ENCODE data around the gene NFIB. TPM values are rescaled to one million over a fixed set of nuclear protein-coding genes. Genes with fewer than 3 reads are reported as not detected.

The NFIB gene
- total and polyA plus RNA-seq, 10 of the 15 experiments (the other 5 are each of a cell fraction or from before 2014, with no cell fraction given) = under 0.01 to 0.19 (median 0.05) TPM; not detected in 3

DNA sequence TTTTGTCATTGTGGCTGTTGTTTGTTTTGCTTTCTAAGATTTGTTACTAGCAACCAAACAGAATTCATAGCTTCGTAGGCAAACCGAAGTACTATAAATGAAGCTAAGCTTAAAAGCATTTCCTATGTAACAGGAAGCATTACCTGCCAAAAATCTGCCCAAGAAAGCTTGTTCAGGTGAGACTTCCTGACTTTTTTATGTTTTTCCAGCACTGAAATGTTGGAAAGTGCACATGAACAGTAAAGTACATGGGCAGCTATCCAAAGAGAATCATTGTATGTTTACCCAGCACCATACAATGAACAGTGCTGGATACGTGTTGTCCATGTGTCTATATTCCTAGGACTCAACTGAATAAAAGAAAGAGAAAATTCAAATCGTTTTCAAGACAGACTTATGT lies 247.1 kb downstream of the NFIB start:
- Histone ChIP-seq H3K79me2 (ENCODE audit: control insufficient read depth, insufficient read depth, low read length) (no peaks in the 10 kb centered on the region), H3K4me1 (ENCODE audit: control insufficient read depth, insufficient read depth, low read length) (no peaks in the 10 kb centered on the region), H4K20me1 (ENCODE audit: control insufficient read depth, insufficient read depth) (no peaks in the 10 kb centered on the region), H3K27me3 (replicated peaks in 1 of 2; ENCODE audit: control insufficient read depth in 2 of 2, insufficient read depth in 2 of 2, low read length in 1 of 2) (no peaks in the 10 kb centered on the region), H3K4me3 (no peak overlapping the region), H3K27ac (ENCODE audit: control insufficient read depth, insufficient read depth) (no peak overlapping the region), H3K9ac (ENCODE audit: control insufficient read depth, insufficient read depth, low read length) (no peak overlapping the region), H3K9me3 (replicated peaks; ENCODE audit: control insufficient read depth, insufficient read depth, low read length) (no peaks in the 10 kb centered on the region), H2AFZ (ENCODE audit: control insufficient read depth, low read depth, low read length) (no peak overlapping the region), H3K36me3 (ENCODE audit: control insufficient read depth in 2 of 2, insufficient read depth in 2 of 2, low read length in 1 of 2) (no peaks in the 10 kb centered on the region), H3K4me2 (ENCODE audit: control insufficient read depth, insufficient read depth) (no peak overlapping the region)
- ChIA-PET SMC1A (ENCODE audit: uncharacterized antibody, unreplicated experiment) (no interaction called here), RAD21 (ENCODE audit: unreplicated experiment) (no interaction called here), CTCF (interaction anchor here (0.6 to 1.5 kb wide), 4 partner anchors 25 to 988 kb away, joined by 3 to 4 read pairs (median 4); no protein-coding TSS in a partner anchor), POLR2A (no interaction called here)
- no peak for DNase-seq (ENCODE audit: low read depth, low spot score)
- no peak for FAIRE-seq
- no peak for ATAC-seq
- TF ChIP-seq PAX8 (IDR thresholded peaks at IDR 0.05) = no peak
- TF ChIP-seq EP300 (IDR thresholded peaks at IDR 0.05; ENCODE audit: borderline replicate concordance in 1 of 2, control insufficient read depth in 1 of 2, low read depth in 2 of 2, low read length in 2 of 2) = no peak
- no peak for TF ChIP-seq SUPT20H (IDR thresholded peaks at IDR 0.05; ENCODE audit: borderline replicate concordance, control insufficient read depth, low read depth, low read length)
- TF ChIP-seq TCF7 (IDR thresholded peaks at IDR 0.05; ENCODE audit: borderline replicate concordance) = no peak
- no peak for TF ChIP-seq MAX (IDR thresholded peaks at IDR 0.05; ENCODE audit: low read depth, low read length)
- TF ChIP-seq MEF2B (IDR thresholded peaks at IDR 0.05; ENCODE audit: partially characterized antibody, poor library complexity, severe bottlenecking) = no peak
- no peak for TF ChIP-seq ZNF384 (IDR thresholded peaks at IDR 0.05; ENCODE audit: borderline replicate concordance, low read depth, low read length)
- TF ChIP-seq GATAD2B (conservative IDR thresholded peaks at IDR 0.05; ENCODE audit: low read depth) = no peak
- in situ Hi-C loops (cut with MboI) (no loop called here), intact Hi-C loops (cut with micrococcal nuclease; ENCODE audit: unreplicated experiment) (no loop called here)
- no TSS peak for BruUV-seq (replicated peaks)
- WGBS (ENCODE audit: insufficient coverage, insufficient replicate concordance, low lambda C conversion rate, missing lambda C conversion rate) = 18% methylated on average over 4 of the region's 4 CpGs

All from GM12878 (cell line).